IMR-90 (cell line): ENCODE measurements around the gene GAGE12E. TPM values are rescaled to one million over a fixed set of nuclear protein-coding genes. Genes with fewer than 3 reads are reported as not detected.
"Not testable (repeated sequence)": the region's sequence is repeated elsewhere in the genome, so short reads cannot be mapped to it uniquely, and the experiment has no call there.

ENCODE experiments used
- ATAC-seq: fragments of 200-7000 bp; cut with Tn5 transposase; 2 replicates; pipeline ENCODE4 v1.9.1; 2020; ENCODE audit warnings: low read depth, mild to moderate bottlenecking, moderate library complexity
- BruUV-seq: library from RNA; stranded (reverse); fragments of 400-500 nt; replicated peaks from 2 replicates; lab custom pipeline; 2021; lab: Mats Ljungman, UMichigan
- CTCF ChIA-PET: fragments of 300-600 bp; formaldehyde crosslinking; extraction: SDS; loops from one replicate; lab custom pipeline; 2021; ENCODE audit warnings: antibody characterized with exemption; lab: Yijun Ruan, JAX
- POLR2A ChIA-PET: fragments of 300-600 bp; sonication (Branson Sonifier 250); formaldehyde crosslinking; loops from one replicate; lab custom pipeline; 2022; ENCODE audit warnings: antibody characterized with exemption; ENCODE audit not compliant: unreplicated experiment; lab: Charles Lee
- DNase-seq: peaks from one replicate; pipeline ENCODE4 v3.0.0; 2013
- H2AFZ ChIP-seq: replicated peaks from 2 replicates; pipeline ENCODE3; 2013; ENCODE audit warnings: low read length, mild to moderate bottlenecking; ENCODE audit not compliant: poor library complexity
- H2AK5ac ChIP-seq: 2 replicates; pipeline ENCODE4 v1.6.1; 2013; ENCODE audit warnings: low read depth, low read length, inconsistent platforms
- H2AK9ac ChIP-seq: replicated peaks from 2 replicates; pipeline ENCODE3; 2013; ENCODE audit warnings: mild to moderate bottlenecking, low read depth, low read length, moderate library complexity; ENCODE audit not compliant: poor library complexity
- H2BK120ac ChIP-seq: 2 replicates; pipeline ENCODE4 v1.6.1; 2013; ENCODE audit warnings: low read depth, low read length, inconsistent platforms
- H2BK15ac ChIP-seq: 3 replicates; pipeline ENCODE4 v1.6.1; 2013; ENCODE audit warnings: low read depth, low read length, inconsistent platforms
- H2BK20ac ChIP-seq: 2 replicates; pipeline ENCODE4 v1.6.1; 2013; ENCODE audit warnings: low read depth, mild to moderate bottlenecking, inconsistent platforms, low read length, moderate library complexity
- H2BK5ac ChIP-seq: 2 replicates; pipeline ENCODE4 v1.6.1; 2013; ENCODE audit warnings: mild to moderate bottlenecking, low read depth, low read length, inconsistent platforms; ENCODE audit not compliant: poor library complexity, severe bottlenecking
- H3K14ac ChIP-seq: replicated peaks from 2 replicates; pipeline ENCODE4 v1.6.1; 2013; ENCODE audit warnings: low read depth, low read length, inconsistent platforms
- H3K18ac ChIP-seq: 2 replicates; pipeline ENCODE4 v1.6.1; 2013; ENCODE audit warnings: low read depth, low read length, control low read depth
- H3K23ac ChIP-seq: 2 replicates; pipeline ENCODE4 v1.6.1; 2013; ENCODE audit warnings: low read depth, low read length, inconsistent platforms
- H3K27ac ChIP-seq: 2 replicates; pipeline ENCODE4 v1.5.1; 2013; ENCODE audit warnings: mild to moderate bottlenecking, control low read depth, low read length; ENCODE audit not compliant: insufficient read depth
- H3K27me3 ChIP-seq: 2 replicates; pipeline ENCODE4 v1.6.1; 2013; ENCODE audit warnings: low read length; ENCODE audit not compliant: control insufficient read depth, insufficient read depth
- H3K36me3 ChIP-seq: 2 replicates; pipeline ENCODE4 v1.6.1; 2013; ENCODE audit warnings: low read length, mixed read lengths; ENCODE audit not compliant: control insufficient read depth, insufficient read depth
- H3K4ac ChIP-seq: 2 replicates; pipeline ENCODE4 v1.6.1; 2013; ENCODE audit warnings: low read depth, low read length, inconsistent platforms
- H3K4me1 ChIP-seq: 2 replicates; pipeline ENCODE4 v1.6.1; 2013; ENCODE audit warnings: low read length, mixed read lengths; ENCODE audit not compliant: control insufficient read depth, insufficient read depth
- H3K4me2 ChIP-seq: 2 replicates; pipeline ENCODE4 v1.6.1; 2013; ENCODE audit warnings: low read depth, mild to moderate bottlenecking, control low read depth, low read length, moderate library complexity
- H3K4me3 ChIP-seq: 2 replicates; pipeline ENCODE4 v1.5.1; 2013; ENCODE audit warnings: low read depth, mild to moderate bottlenecking, control low read depth, low read length, moderate library complexity; ENCODE audit not compliant: insufficient read depth
- H3K56ac ChIP-seq: 2 replicates; pipeline ENCODE4 v1.6.1; 2013; ENCODE audit warnings: low read length, inconsistent platforms; ENCODE audit not compliant: insufficient read depth; ENCODE audit errors: extremely low read depth
- H3K79me1 ChIP-seq, 2 experiments: 2 replicates each; pipeline ENCODE4 v1.6.1; 2013; ENCODE audit warnings: low read length in 2 of 2, inconsistent platforms in 1 of 2, low read depth in 1 of 2
- H3K9ac ChIP-seq: 2 replicates; pipeline ENCODE4 v1.6.1; 2013; ENCODE audit warnings: low read depth, low read length, control low read depth
- H3K9me1 ChIP-seq: 2 replicates; pipeline ENCODE4 v1.6.1; 2013; ENCODE audit warnings: low read length, inconsistent platforms; ENCODE audit not compliant: insufficient read depth
- H3K9me3 ChIP-seq: 2 replicates; pipeline ENCODE4 v1.6.1; 2013; ENCODE audit warnings: low read length; ENCODE audit not compliant: control insufficient read depth, insufficient read depth
- H4K20me1 ChIP-seq: 2 replicates; pipeline ENCODE4 v1.6.1; 2013; ENCODE audit warnings: low read length, inconsistent platforms; ENCODE audit not compliant: insufficient read depth
- H4K5ac ChIP-seq: 2 replicates; pipeline ENCODE4 v1.6.1; 2013; ENCODE audit warnings: mild to moderate bottlenecking, low read depth, low read length, control low read depth
- H4K8ac ChIP-seq, 2 experiments: 2 replicates each; pipeline ENCODE4 v1.6.1; 2013; ENCODE audit warnings: low read depth in 2 of 2, low read length in 2 of 2, control low read depth in 1 of 2, inconsistent platforms in 1 of 2
- H4K91ac ChIP-seq: 2 replicates; pipeline ENCODE4 v1.6.1; 2013; ENCODE audit warnings: low read depth, low read length, inconsistent platforms; ENCODE audit not compliant: insufficient read depth
- WGBS, 2 experiments: methylation state at CpG; one replicate each; pipeline versions ENCODE4 v1.1.5 to v1.1.7; 2013; ENCODE audit warnings: missing lambda C conversion rate in 2 of 2; ENCODE audit not compliant: insufficient read length in 1 of 2; ENCODE audit errors: extremely low coverage in 2 of 2; 5-methylcytosine and 5-hydroxymethylcytosine counted together
- dilution Hi-C: fragments of 300-500 bp; cut with HindIII; formaldehyde crosslinking; loops from one replicate; pipeline ENCODE4 v1.14.3; 2018; ENCODE audit warnings: low sequenced_read_pairs; ENCODE audit not compliant: unreplicated experiment
- in situ Hi-C: fragments of 300-500 bp; cut with MboI; formaldehyde crosslinking; loops from 3 replicates; pipeline ENCODE4 v1.14.3; 2019; ENCODE audit warnings: low sequenced_read_pairs, inconsistent platforms, mixed read lengths
- intact Hi-C: fragments of 100-400 bp; cut with micrococcal nuclease; formaldehyde crosslinking; loops from 2 replicates; pipeline ENCODE4 v1.10.0; 2022
- polyA plus RNA-seq, 3 experiments: library from polyadenylated mRNA; depleted of rRNA; stranded (reverse); fragments of >200 nt; gene quantifications; 2 replicates each; pipeline ENCODE4 v1.2.3, GENCODE V29; 2012; ENCODE audit warnings: low replicate concordance in 1 of 3
- total RNA-seq: library from RNA; depleted of rRNA; stranded (reverse); fragments of >200 nt; gene quantifications from 2 replicates; pipeline ENCODE4 v1.2.3, GENCODE V29; 2012

GAGE12E gene
- total and polyA plus RNA-seq, 2 of the 4 experiments (the other 2 are of a cell fraction) = not detected

DNA sequence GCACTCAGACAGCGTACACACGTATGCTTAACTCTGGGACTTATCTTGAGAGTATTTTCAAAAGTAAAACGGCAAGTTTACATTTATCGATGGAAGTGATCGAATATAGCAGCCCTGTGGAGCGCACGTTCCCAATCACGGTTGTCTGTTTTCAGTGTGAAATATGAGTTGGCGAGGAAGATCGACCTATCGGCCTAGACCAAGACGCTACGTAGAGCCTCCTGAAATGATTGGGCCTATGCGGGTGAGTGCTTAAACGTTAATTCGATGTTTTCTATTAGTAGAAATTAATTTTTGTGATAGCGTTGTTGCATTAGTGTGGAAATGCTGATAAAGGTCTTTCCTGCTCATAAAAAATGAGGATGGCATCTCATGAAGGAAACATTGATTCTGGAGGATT is 39.4 kb downstream of the GAGE12E start:
- H2AK5ac ChIP-seq, H4K20me1 ChIP-seq, ATAC-seq, H2BK15ac ChIP-seq, CTCF ChIA-PET, H2AK9ac ChIP-seq, intact Hi-C loops, POLR2A ChIA-PET, H2BK5ac ChIP-seq, DNase-seq, H3K79me1 ChIP-seq, H3K4me2 ChIP-seq, dilution Hi-C loops, H3K23ac ChIP-seq, H3K27me3 ChIP-seq, H3K9me1 ChIP-seq, in situ Hi-C loops, H4K91ac ChIP-seq, H4K8ac ChIP-seq, H3K18ac ChIP-seq, H3K4me3 ChIP-seq, H2BK120ac ChIP-seq, H3K9me3 ChIP-seq, H3K14ac ChIP-seq, H3K9ac ChIP-seq, H2AFZ ChIP-seq, H4K5ac ChIP-seq, H3K56ac ChIP-seq, BruUV-seq, H2BK20ac ChIP-seq, H3K4ac ChIP-seq, H3K27ac ChIP-seq, H3K4me1 ChIP-seq, H3K36me3 ChIP-seq: not testable (repeated sequence)
- WGBS, 2 experiments = no CpG with 5 or more reads among the region's 17 CpGs

- BruUV-seq, H4K8ac ChIP-seq, H2AK5ac ChIP-seq, H3K9me3 ChIP-seq, H2BK20ac ChIP-seq, H2AFZ ChIP-seq, H3K27me3 ChIP-seq, intact Hi-C loops, ATAC-seq, in situ Hi-C loops, H3K9ac ChIP-seq, H2BK5ac ChIP-seq, H3K18ac ChIP-seq, H2BK15ac ChIP-seq, H3K36me3 ChIP-seq, DNase-seq, H4K91ac ChIP-seq, POLR2A ChIA-PET, H3K4me1 ChIP-seq, CTCF ChIA-PET, H2BK120ac ChIP-seq, H3K27ac ChIP-seq, H2AK9ac ChIP-seq, H3K9me1 ChIP-seq, H3K14ac ChIP-seq, H4K20me1 ChIP-seq, H4K5ac ChIP-seq, H3K4me2 ChIP-seq, H3K79me1 ChIP-seq, H3K4ac ChIP-seq, dilution Hi-C loops, H3K23ac ChIP-seq, H3K56ac ChIP-seq, H3K4me3 ChIP-seq: not testable (repeated sequence)
- no CpG with 5 or more reads among the region's 16 CpGs for WGBS, 2 experiments
Measured at GRCh38 chrX:49598720-49599119, 47.6 kb downstream of the GAGE12E start, which contains the start of gene GAGE1. TSS of gene GAGE1 (plus strand) at chrX:49599020. CDS start at chrX:49600175, 1,155 bp downstream.
